Endothelial cell (in vitro differentiated cells): ENCODE results near the gene AGAP9. TPM values are rescaled to one million over a fixed set of nuclear protein-coding genes. Genes with fewer than 3 reads are reported as not detected.
"Not testable (repeated sequence)": the region's sequence is repeated elsewhere in the genome, so short reads cannot be mapped to it uniquely, and the experiment has no call there.

ENCODE experiments used
- DNase-seq: peaks from one replicate; pipeline ENCODE4 v3.0.0; 2021; ENCODE audit warnings: low spot score
- H3K27ac Mint-ChIP-seq: one replicate; pipeline ENCODE4 v1.8.0; 2021; ENCODE audit warnings: mixed read lengths, inconsistent platforms; ENCODE audit not compliant: unreplicated experiment
- H3K27me3 Mint-ChIP-seq: one replicate; pipeline ENCODE4 v1.8.0; 2021; ENCODE audit warnings: mild to moderate bottlenecking, moderate library complexity, mixed read lengths, inconsistent platforms; ENCODE audit not compliant: unreplicated experiment
- H3K36me3 Mint-ChIP-seq: one replicate; pipeline ENCODE4 v1.8.0; 2021; ENCODE audit warnings: mild to moderate bottlenecking, low read depth, mixed read lengths, inconsistent platforms; ENCODE audit not compliant: unreplicated experiment
- H3K4me1 Mint-ChIP-seq: one replicate; pipeline ENCODE4 v1.8.0; 2021; ENCODE audit warnings: mild to moderate bottlenecking, mixed read lengths, inconsistent platforms; ENCODE audit not compliant: unreplicated experiment
- H3K4me3 Mint-ChIP-seq: one replicate; pipeline ENCODE4 v1.8.0; 2021; ENCODE audit warnings: mild to moderate bottlenecking, mixed read lengths, inconsistent platforms; ENCODE audit not compliant: unreplicated experiment
- H3K9me3 Mint-ChIP-seq: one replicate; pipeline ENCODE4 v1.8.0; 2021; ENCODE audit warnings: mixed read lengths, inconsistent platforms; ENCODE audit not compliant: unreplicated experiment
- long read RNA-seq: library from polyadenylated mRNA; unstranded; transcript quantifications from one replicate; pipeline ENCODE4 v2.0.0, GENCODE V29; 2020; ENCODE audit not compliant: unreplicated experiment
- total RNA-seq: library from RNA; stranded (reverse); fragmentation: NEBNext Ultra II Directional; extraction: Animal tissue kit (Norgen Biotek cat#: 25700); gene quantifications from one replicate; pipeline ENCODE4 v1.2.1, GENCODE V29; 2021; ENCODE audit not compliant: unreplicated experiment

The AGAP9 gene
- 7.8 TPM for total RNA-seq
- long read RNA-seq: 0 reads

DNA sequence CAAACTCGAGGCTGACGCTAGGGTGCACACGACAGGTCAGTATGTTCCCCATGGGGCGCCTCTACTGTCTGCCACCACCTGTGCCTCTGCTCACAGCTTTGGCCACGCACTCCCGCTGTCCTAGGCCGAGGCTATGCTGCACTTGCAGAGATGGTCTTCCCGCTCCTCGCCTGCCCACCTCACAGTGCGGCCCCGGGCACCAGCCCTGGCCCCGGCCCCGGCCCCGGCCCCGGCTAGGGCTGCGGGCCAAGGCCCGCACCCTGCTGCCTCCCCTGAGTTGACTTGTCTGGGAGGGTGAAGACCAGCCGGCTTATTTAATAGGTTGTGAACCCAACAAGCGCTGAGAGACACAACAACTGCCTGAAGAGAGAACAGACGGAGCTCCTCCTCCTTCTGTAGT is at the start of gene AGAP9:
Gene AGAP9 (minus strand): TSS at position 164 of the 400 bp plus-strand sequence. CDS start 112 bp downstream, at position 52.
- not testable (repeated sequence) for H3K4me1 Mint-ChIP-seq, H3K27me3 Mint-ChIP-seq, H3K9me3 Mint-ChIP-seq, DNase-seq, H3K4me3 Mint-ChIP-seq, H3K36me3 Mint-ChIP-seq, H3K27ac Mint-ChIP-seq

DNA sequence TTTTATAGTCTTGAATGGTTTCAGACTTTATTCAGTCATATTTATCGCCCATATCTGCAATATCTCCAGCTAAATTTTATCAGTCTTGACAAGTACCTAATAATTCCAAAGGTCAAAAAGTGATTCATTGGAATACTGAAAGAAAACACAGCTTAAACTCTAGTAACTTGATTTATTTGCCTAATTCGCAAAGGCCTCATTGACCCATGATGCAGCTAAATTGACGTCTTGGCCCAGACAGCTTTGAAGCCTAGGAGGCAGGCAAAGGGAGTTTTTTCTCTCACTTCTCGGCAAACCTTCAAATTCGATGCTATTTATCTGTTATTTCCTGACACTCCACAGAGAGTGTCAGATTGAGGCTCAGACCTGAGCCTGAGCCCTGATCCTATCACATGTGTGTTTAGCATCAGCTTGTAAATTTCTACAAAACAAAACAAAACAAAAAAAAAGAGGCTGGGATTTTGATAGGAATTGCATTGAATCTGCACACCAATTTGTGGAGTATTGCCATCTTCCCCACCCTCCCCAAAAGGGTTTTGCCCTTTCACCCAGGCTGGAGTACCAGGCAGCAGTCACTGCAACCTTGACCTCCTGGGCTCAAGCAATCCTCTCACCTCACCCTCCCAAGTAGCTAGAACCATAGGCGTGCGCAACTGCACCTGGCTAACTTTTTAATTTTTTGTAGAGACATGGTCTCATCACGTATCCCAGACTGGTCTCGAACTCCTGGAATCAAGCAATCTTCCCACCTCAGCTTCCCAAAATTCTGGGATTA is 47.9 kb upstream of the AGAP9 start:
- H3K27me3 Mint-ChIP-seq, H3K4me1 Mint-ChIP-seq, H3K27ac Mint-ChIP-seq, H3K36me3 Mint-ChIP-seq, H3K4me3 Mint-ChIP-seq, DNase-seq, H3K9me3 Mint-ChIP-seq: not testable (repeated sequence)

DNA sequence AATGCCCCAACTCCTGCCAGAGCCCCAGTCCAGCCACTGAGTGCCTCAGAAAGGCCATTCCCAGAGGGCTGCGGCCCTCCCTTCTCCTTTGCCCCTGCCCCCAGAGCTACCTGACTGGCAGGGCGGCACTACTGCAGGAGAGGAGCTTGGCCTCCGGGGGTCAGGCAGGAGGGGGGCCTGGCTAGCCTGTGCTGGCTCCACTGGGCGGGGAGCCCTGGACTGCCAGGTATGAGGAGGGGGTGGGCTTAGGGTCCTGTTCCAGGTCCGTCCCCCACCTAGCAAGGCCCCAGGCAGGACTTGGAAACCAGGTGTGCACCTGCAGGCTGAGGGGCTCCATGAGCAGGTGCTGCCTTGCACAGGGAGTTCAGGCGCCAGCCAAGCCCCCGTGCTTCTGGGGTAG is 43.3 kb upstream of the AGAP9 start:
- H3K4me1 Mint-ChIP-seq, H3K27me3 Mint-ChIP-seq, H3K9me3 Mint-ChIP-seq, H3K27ac Mint-ChIP-seq, DNase-seq, H3K4me3 Mint-ChIP-seq, H3K36me3 Mint-ChIP-seq: not testable (repeated sequence)

DNA sequence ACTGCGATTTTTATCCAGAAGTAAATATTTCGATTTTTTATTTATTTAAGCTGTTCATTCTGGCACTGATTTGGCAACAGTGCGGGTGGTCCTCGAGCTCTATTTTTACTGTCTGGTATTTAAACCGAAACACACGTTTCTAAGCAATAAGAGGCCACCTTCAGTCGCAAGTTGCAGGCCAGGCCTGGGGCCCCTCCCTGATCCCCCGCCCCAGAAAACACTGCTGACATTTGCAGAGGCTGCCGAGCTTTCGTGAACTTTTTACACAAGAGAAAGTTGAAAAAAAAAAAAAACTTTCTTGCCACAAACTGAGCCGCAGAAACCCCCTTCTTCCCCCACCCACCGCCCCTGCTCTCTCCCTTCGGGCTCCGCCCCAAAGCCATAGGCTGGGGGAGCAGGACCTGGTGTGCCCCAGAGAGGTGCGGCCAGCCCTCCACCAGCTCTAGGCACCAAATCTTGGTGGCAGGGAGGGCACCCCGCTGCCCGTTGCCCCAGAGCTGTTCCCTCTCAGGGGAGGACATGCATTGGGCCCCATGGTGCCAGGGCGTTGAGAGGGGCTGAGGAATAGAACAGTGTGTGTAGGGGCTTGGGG is 42.8 kb upstream of the AGAP9 start:
- not testable (repeated sequence) for DNase-seq

DNA sequence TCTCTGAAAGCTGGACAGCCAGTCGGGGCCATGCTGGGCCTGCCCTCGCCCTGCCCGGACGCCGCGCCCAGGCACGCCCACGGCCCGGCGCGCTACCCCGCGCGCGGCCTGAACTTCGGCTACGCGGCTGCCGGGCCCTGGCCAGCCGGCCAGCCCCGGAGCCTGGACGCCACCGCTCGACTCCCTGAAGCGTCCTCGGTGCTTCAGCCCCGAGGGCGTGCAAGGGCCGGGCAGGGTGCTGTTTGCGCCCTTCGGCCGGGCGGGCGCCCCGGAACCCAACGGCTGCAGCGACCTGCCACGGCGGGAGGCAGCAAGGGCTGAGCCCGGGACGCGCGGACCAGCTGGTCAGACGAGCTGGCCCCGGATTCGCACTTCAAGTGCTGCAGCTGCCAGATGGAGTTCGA is 42.1 kb upstream of the AGAP9 start:
- not testable (repeated sequence) for H3K27ac Mint-ChIP-seq, H3K9me3 Mint-ChIP-seq, H3K4me1 Mint-ChIP-seq, DNase-seq, H3K36me3 Mint-ChIP-seq, H3K4me3 Mint-ChIP-seq, H3K27me3 Mint-ChIP-seq

More for the DNA sequence above, 42.8 kb upstream of the AGAP9 start:
- H3K27ac Mint-ChIP-seq, H3K9me3 Mint-ChIP-seq, H3K4me3 Mint-ChIP-seq, H3K27me3 Mint-ChIP-seq, H3K36me3 Mint-ChIP-seq, H3K4me1 Mint-ChIP-seq: not testable (repeated sequence)

DNA sequence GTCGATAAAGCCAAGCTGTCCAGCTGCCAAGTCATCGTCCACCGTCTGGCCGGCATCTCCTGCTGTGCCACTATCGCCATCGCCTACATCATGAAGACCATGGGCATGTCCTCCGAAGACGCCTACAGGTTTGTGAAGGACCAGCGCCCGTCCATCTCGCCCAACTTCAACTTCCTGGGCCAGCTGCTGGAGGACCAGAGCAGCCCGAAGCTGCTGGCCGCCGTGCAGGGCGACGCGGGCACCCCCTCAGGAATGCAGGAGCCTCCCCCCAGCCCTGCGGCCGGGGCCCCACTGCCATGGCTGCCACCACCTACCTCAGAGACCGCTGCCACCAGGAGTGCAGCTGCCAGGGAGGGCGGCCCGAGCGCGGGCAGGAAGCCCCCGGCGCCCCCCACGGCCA is 41.5 kb upstream of the AGAP9 start:
- H3K27ac Mint-ChIP-seq, H3K27me3 Mint-ChIP-seq, H3K4me1 Mint-ChIP-seq, H3K4me3 Mint-ChIP-seq, H3K9me3 Mint-ChIP-seq, H3K36me3 Mint-ChIP-seq, DNase-seq: not testable (repeated sequence)

DNA sequence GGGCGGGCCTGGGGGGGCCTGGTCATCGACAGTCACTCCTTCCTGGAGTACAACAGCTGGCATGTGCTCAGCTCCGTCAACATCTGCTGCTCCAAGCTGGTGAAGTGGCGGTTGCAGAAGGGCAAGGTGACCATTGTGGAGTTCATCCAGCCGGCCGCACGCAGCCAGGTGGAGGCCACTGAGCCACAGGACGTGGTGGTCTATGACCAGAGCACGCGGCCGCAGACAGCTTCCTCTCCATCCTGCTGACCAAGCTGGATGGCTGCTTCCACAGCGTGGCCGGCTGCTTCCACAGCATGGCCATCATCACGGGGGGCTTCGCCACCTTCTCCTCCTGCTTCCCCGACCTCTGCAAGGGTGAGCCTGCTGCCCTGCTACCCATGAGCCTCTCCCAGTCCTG is 40.9 kb upstream of the AGAP9 start:
- not testable (repeated sequence) for H3K4me1 Mint-ChIP-seq, H3K9me3 Mint-ChIP-seq, DNase-seq, H3K27me3 Mint-ChIP-seq, H3K36me3 Mint-ChIP-seq, H3K4me3 Mint-ChIP-seq, H3K27ac Mint-ChIP-seq

DNA sequence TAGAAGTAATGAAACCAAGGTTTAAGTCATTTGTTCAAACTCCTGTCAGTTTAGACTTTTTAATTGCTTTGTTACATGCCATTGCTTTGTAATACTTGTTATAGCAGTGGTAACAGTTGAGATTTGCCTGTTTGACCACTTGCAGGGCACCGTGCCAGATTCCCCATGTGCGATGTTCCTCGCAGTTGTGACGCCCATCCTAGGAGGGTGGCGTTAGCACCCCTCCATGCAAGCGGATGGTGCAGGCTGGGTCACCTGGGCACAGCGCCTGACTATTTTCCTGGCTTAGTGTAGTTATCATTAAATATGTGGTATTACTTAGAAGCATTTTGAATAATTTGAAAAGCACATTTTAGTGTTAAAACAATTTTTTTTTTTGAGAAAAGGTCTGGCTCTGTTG is 37.0 kb upstream of the AGAP9 start:
- not testable (repeated sequence) for H3K27ac Mint-ChIP-seq, H3K27me3 Mint-ChIP-seq, H3K36me3 Mint-ChIP-seq

DNA sequence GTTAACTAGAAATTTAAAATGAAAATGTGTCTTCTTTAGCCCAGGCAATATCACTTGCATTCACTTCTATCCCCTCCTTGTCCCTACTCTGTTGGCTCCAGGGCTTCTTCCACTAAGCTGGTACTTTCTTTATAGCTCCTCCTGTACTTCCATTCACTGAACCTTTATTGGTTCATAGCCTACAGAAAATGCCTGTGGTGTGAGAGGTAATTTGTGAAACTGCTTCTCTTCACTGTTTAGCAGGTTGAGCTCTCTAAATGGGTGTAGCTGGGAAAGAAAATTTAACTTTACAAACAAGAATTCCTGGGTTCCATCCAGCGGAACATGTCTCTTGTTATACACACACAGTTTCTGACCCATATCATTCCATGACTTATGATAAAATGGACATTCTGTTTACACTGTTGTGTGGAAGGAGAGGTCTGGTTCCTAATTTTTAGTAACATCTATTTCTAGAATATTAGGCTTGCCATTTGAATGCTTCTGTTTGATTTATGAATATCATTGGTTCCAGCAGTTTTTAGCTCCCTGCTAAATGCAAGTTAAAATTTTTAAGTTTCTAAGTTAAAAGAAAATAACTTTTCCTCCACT is 36.4 kb upstream of the AGAP9 start:
- H3K27ac Mint-ChIP-seq, H3K9me3 Mint-ChIP-seq, DNase-seq, H3K4me3 Mint-ChIP-seq, H3K4me1 Mint-ChIP-seq, H3K36me3 Mint-ChIP-seq, H3K27me3 Mint-ChIP-seq: not testable (repeated sequence)

More for the DNA sequence above, 37.0 kb upstream of the AGAP9 start:
- H3K4me1 Mint-ChIP-seq, H3K4me3 Mint-ChIP-seq, H3K9me3 Mint-ChIP-seq, DNase-seq: not testable (repeated sequence)

DNA sequence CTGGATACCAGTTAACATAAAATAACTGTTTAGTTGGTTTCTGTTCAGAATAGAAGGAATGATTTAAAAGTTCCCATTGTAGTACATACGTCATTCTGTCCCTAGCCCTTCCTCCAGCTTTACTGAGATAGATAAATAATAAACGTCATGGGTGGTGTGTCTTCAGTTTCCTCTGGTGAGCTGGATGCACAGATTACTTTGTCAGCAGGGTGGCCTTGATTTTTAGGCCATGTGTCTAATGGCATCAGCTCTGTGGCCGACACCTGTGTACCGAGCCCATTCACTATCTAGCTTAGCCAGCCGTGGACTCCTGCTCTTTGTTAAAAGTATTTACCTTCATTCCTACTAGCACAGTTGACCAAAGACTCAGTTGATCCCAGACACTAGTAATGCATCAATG is 34.7 kb upstream of the AGAP9 start:
- DNase-seq, H3K27me3 Mint-ChIP-seq, H3K9me3 Mint-ChIP-seq, H3K4me1 Mint-ChIP-seq, H3K4me3 Mint-ChIP-seq, H3K36me3 Mint-ChIP-seq, H3K27ac Mint-ChIP-seq: not testable (repeated sequence)

DNA sequence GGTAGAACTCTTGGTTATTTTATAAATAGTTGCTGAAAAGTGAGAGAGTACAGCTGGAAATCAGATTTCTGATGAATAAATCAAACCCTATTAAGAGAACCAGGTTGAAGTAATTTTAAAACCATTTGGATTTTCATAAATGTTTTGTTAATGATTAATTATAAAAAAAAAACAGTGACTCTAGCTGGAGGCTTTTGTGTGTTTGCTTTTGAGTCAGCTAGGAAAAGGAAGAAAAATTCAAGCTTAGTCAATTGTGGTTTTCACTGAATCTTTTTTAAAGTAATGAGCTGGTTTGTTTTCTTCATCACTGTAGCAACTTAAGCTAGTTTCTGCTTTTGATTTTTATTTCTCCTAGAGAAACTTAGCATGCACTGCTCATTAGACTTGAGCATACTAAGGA is 34.2 kb upstream of the AGAP9 start:
- H3K27me3 Mint-ChIP-seq, H3K9me3 Mint-ChIP-seq, H3K4me1 Mint-ChIP-seq, DNase-seq, H3K4me3 Mint-ChIP-seq, H3K27ac Mint-ChIP-seq, H3K36me3 Mint-ChIP-seq: not testable (repeated sequence)

DNA sequence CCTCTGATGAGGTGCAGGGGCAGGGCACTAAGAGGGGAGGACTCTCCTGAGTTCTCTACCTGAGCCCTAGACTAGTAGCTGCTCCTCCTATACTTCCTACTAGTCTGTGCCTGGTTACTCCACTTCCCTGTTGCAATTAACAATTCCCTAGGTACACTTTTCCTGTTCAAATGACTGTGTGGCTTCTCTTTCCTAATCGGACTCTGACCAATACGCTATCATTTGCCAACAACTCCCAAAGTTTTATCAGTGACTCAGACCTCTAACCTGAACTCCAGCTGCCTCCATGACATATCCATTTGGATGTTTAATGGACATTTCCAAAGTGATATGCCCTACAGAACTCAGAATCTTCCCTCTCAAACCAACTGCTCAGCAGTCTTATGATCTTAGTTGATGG is 31.9 kb upstream of the AGAP9 start:
- not testable (repeated sequence) for H3K27ac Mint-ChIP-seq, H3K36me3 Mint-ChIP-seq, H3K9me3 Mint-ChIP-seq, H3K4me1 Mint-ChIP-seq, DNase-seq, H3K4me3 Mint-ChIP-seq, H3K27me3 Mint-ChIP-seq
